Neural crest cell (in vitro differentiated cells): ENCODE data around the gene HOXD13. TPM values are rescaled to one million over a fixed set of nuclear protein-coding genes. Genes with fewer than 3 reads are reported as not detected.

Experiments used
- DNase-seq: peaks from one replicate; pipeline ENCODE4 v3.0.0; 2021; ENCODE audit warnings: low read depth, mixed read lengths, low spot score
- H3K27ac Mint-ChIP-seq: one replicate; pipeline ENCODE4 v1.8.0; 2021; ENCODE audit warnings: mild to moderate bottlenecking, mixed read lengths; ENCODE audit not compliant: unreplicated experiment
- H3K27me3 Mint-ChIP-seq: 2 replicates; pipeline ENCODE4 v1.8.0; 2021; ENCODE audit warnings: low read depth, mild to moderate bottlenecking, mixed read lengths
- H3K36me3 Mint-ChIP-seq: 2 replicates; pipeline ENCODE4 v1.8.0; 2021; ENCODE audit warnings: low read depth, mild to moderate bottlenecking, mixed read lengths
- H3K4me1 Mint-ChIP-seq: 2 replicates; pipeline ENCODE4 v1.8.0; 2021; ENCODE audit warnings: mixed read lengths
- H3K4me3 Mint-ChIP-seq: one replicate; pipeline ENCODE4 v1.8.0; 2021; ENCODE audit warnings: mild to moderate bottlenecking, mixed read lengths
- H3K9me3 Mint-ChIP-seq: 2 replicates; pipeline ENCODE4 v1.8.0; 2021; ENCODE audit warnings: mixed read lengths
- CTCF ChIP-seq: fragments of 200-600 bp; sonication (generic); conservative IDR thresholded peaks from 2 replicates; pipeline ENCODE4 v1.5.0; 2021; ENCODE audit warnings: antibody characterized with exemption, mild to moderate bottlenecking
- total RNA-seq: library from RNA; stranded (reverse); gene quantifications from 2 replicates; pipeline ENCODE4 v1.2.1, GENCODE V29; 2021

HOXD13 gene
- total RNA-seq, 1 donor from 2014 or later, result not detected

GRCh38 chr2:176128172-176128981 lies 35.9 kb downstream of the HOXD13 start:
- no peak for DNase-seq
- Mint-ChIP-seq H3K27me3 (peaks cover 94% of the 10 kb centered on the region), H3K4me3 (peak overlapping the region; percentile 81), H3K36me3 (no peaks in the 10 kb centered on the region), H3K27ac (no peak overlapping the region), H3K9me3 (no peaks in the 10 kb centered on the region), H3K4me1 (peaks cover 17% of the 10 kb centered on the region)
- no peak for TF ChIP-seq CTCF

- Mint-ChIP-seq H3K27ac (no peak within 1 kb of the TSS), H3K9me3 (no peaks in the 10 kb centered on the region), H3K27me3 (peaks cover 94% of the 10 kb centered on the region), H3K36me3 (no peaks in the 10 kb centered on the region), H3K4me1 (peaks cover 17% of the 10 kb centered on the region), H3K4me3 (peak within 1 kb of the TSS; percentile 81)
- TF ChIP-seq CTCF, result no peak
- DNase-seq, result peak; percentile 48
Observed at GRCh38 chr2:176128982-176129796, 36.7 kb downstream of the HOXD13 start, which contains the start of gene HOXD8. Gene HOXD8, plus strand, starts transcription at chr2:176129705. Its CDS starts 662 bp downstream, at chr2:176130367.

GRCh38 chr2:176129813-176130146 lies 37.3 kb downstream of the HOXD13 start:
- Mint-ChIP-seq H3K36me3 (no peaks in the 10 kb centered on the region), H3K9me3 (no peaks in the 10 kb centered on the region), H3K27me3 (peaks cover 94% of the 10 kb centered on the region), H3K4me1 (peaks cover 17% of the 10 kb centered on the region), H3K4me3 (no peak overlapping the region), H3K27ac (no peak overlapping the region)
- no peak for TF ChIP-seq CTCF
- DNase-seq, result no peak

- Mint-ChIP-seq H3K36me3 (no peaks in the 10 kb centered on the region), H3K4me1 (peaks cover 17% of the 10 kb centered on the region), H3K4me3 (peak overlapping the region; percentile 82), H3K9me3 (no peaks in the 10 kb centered on the region), H3K27me3 (peaks cover 94% of the 10 kb centered on the region), H3K27ac (no peak overlapping the region)
- no peak for DNase-seq
- TF ChIP-seq CTCF, result no peak
Observed at GRCh38 chr2:176130147-176130956, 37.8 kb downstream of the HOXD13 start.
